Neural cell (in vitro differentiated cells): ENCODE measurements around the gene VPS35L.

Experiments used
- EP300 ChIP-seq: fragments of 450-650 bp; conservative IDR thresholded peaks from 2 replicates; pipeline ENCODE4 v1.6.1; 2014; ENCODE audit warnings: antibody characterized with exemption, mild to moderate bottlenecking, moderate library complexity; ENCODE audit not compliant: poor library complexity, severe bottlenecking
- EZH2 ChIP-seq: fragments of 200-600, 300-800 bp; shearing (Covaris generic), sonication (generic); IDR thresholded peaks from 2 replicates; pipeline ENCODE4 v1.6.1; 2014; ENCODE audit warnings: antibody characterized with exemption, low read length, borderline replicate concordance, mild to moderate bottlenecking; ENCODE audit not compliant: insufficient read depth, poor library complexity, severe bottlenecking
- MXI1 ChIP-seq: fragments of 450-650 bp; conservative IDR thresholded peaks from 2 replicates; pipeline ENCODE4 v1.6.1; 2014; ENCODE audit warnings: antibody characterized with exemption, mild to moderate bottlenecking; ENCODE audit not compliant: poor library complexity, severe bottlenecking
- POLR2AphosphoS5 ChIP-seq: IDR thresholded peaks from 2 replicates; pipeline ENCODE4 v1.6.1; 2012
- RAD21 ChIP-seq: fragments of 450-650 bp; conservative IDR thresholded peaks from 2 replicates; pipeline ENCODE4 v1.6.1; 2014; ENCODE audit warnings: antibody characterized with exemption, mild to moderate bottlenecking, moderate library complexity
- REST ChIP-seq: IDR thresholded peaks from 2 replicates; pipeline ENCODE4 v1.6.1; 2012; ENCODE audit warnings: borderline replicate concordance
- SMC3 ChIP-seq: fragments of 450-650 bp; conservative IDR thresholded peaks from 2 replicates; pipeline ENCODE4 v1.6.1; 2014; ENCODE audit warnings: antibody characterized with exemption, mild to moderate bottlenecking, moderate library complexity; ENCODE audit not compliant: poor library complexity
- TAF1 ChIP-seq: IDR thresholded peaks from 2 replicates; pipeline ENCODE4 v1.6.1; 2012; ENCODE audit warnings: low read depth
- TF ChIP-seq, protein P1 (sequence below): fragments of 450-650 bp; IDR thresholded peaks from 2 replicates; pipeline ENCODE4 v1.5.1; 2014; ENCODE audit warnings: antibody characterized with exemption, mild to moderate bottlenecking, moderate library complexity; ENCODE audit not compliant: poor library complexity, severe bottlenecking

GRCh38 chr16:19741354-19741753, 185.9 kb downstream of the VPS35L start:
- TF ChIP-seq, protein P1, sequence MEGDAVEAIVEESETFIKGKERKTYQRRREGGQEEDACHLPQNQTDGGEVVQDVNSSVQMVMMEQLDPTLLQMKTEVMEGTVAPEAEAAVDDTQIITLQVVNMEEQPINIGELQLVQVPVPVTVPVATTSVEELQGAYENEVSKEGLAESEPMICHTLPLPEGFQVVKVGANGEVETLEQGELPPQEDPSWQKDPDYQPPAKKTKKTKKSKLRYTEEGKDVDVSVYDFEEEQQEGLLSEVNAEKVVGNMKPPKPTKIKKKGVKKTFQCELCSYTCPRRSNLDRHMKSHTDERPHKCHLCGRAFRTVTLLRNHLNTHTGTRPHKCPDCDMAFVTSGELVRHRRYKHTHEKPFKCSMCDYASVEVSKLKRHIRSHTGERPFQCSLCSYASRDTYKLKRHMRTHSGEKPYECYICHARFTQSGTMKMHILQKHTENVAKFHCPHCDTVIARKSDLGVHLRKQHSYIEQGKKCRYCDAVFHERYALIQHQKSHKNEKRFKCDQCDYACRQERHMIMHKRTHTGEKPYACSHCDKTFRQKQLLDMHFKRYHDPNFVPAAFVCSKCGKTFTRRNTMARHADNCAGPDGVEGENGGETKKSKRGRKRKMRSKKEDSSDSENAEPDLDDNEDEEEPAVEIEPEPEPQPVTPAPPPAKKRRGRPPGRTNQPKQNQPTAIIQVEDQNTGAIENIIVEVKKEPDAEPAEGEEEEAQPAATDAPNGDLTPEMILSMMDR = no peak
- no peak for TF ChIP-seq RAD21
- TF ChIP-seq REST = no peak
- TF ChIP-seq EZH2 = no peak
- TF ChIP-seq POLR2AphosphoS5 = no peak
- TF ChIP-seq SMC3 = no peak
- TF ChIP-seq EP300 = no peak
- TF ChIP-seq MXI1 = no peak
- TF ChIP-seq TAF1 = no peak
